Smooth muscle cell of the brain vasculature (primary cell): ENCODE data around the gene PDRG1.

Experiments used
- DNase-seq: peaks from one replicate; pipeline ENCODE4 v3.0.0-alpha.2; 2012; ENCODE audit warnings: low read depth, low spot score

Gene PDRG1

DNA sequence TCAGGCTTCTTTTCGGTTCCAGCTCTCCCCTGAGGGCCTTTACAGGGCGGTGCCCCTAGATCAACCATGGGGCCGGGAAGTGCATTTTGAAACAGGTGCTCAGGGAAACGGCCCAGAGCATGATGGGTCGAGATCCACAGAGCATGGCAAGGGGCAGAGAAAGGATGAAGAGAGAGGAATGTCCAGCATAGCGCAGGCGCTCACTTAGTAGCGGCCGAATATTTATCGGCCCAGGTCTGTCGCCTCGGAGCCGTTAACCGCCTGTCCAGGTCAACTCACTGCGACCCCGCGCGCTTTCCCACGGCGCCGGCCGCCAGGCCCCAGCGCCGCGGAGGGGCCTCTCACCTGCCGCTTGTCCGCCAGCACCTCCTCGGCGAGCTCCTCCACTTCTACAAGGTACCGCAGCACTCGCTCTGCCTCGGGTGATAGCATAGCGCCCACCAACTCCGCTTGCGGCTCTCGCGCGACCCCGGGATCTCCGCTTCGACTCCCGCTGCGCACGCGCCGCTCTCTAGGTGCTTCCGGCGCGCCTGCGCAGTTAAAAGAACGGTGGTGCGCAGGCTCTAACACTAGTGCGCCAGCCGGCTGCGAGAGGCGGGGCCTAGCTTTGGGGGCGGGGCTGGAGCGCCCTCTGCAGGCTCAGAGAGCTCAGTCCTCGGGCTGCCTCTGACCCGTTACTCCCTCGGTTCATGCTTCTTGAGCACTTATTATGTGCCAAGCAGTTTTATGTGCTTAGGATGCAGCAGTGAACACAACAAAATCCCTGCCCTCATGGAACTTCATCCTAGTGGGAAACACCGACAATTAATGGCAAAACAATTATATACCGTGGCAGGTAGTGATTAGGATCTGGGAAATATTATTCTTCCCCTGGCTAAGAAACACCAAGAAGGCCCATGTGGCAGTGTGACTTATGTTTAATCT lies at the start of gene PDRG1:
Gene PDRG1 (minus strand): TSS at position 517 of the 924 bp plus-strand sequence. CDS start 85 bp downstream, at position 432.
- peak; percentile 90 for DNase-seq

DNA sequence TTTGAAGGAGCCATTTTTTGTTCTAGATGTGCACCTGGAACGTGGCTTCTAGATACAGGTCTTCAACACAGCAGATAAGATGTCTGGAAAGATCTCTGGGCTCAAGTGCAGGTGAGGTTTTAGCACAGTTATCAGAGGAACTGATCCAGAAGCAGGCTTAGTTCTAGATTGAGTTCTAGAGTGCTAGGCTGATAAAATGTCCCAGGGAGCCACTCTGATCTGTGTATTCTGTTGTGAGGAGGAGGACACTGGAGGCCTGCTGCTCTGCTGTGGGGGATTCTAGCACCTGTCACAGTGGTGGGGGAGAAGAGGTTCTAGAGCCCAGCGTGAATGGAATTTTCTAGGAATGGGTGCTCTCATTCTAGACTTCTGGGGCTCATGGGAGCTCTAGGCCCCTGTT lies 46.4 kb upstream of the PDRG1 start:
- no peak for DNase-seq

GRCh38 chr20:31996996-31997395 lies 45.1 kb upstream of the PDRG1 start:
- no peak for DNase-seq

- DNase-seq: no peak
Measured at GRCh38 chr20:31992086-31992485, 40.2 kb upstream of the PDRG1 start.

GRCh38 chr20:31991339-31991705 lies 39.5 kb upstream of the PDRG1 start:
- no peak for DNase-seq

- no peak for DNase-seq
Measured at GRCh38 chr20:31990641-31991338, 38.9 kb upstream of the PDRG1 start.

- DNase-seq: no peak
Measured at GRCh38 chr20:31989030-31989645, 37.3 kb upstream of the PDRG1 start.

DNA sequence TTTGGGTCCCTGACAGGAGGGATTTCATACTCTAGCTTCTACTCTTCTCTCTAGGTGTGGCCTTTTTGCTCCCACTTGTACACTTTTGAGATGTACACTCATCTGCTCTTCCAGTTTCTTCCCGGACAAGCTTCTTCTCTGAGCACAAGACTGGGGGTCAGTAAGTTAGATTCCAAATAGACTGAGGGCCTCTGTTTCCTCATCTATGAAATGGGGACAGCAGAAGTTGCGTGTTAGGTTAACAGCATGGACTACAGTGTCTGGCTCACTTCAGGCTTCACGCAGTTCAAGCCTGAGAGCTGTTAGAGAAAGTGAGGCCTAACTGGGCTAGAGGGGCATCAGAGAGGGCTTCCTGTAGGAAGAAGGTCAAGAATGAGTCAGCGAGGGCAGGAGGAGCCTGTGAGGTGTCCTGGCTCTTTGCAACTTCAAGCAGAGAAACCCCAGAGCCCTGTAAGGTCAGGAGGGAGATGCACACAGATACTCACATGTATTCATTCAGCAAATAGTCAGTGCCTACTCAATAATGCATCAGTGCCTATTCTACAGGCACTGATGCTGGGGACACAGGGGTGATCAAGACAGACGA lies 36.7 kb upstream of the PDRG1 start:
- DNase-seq: no peak

DNA sequence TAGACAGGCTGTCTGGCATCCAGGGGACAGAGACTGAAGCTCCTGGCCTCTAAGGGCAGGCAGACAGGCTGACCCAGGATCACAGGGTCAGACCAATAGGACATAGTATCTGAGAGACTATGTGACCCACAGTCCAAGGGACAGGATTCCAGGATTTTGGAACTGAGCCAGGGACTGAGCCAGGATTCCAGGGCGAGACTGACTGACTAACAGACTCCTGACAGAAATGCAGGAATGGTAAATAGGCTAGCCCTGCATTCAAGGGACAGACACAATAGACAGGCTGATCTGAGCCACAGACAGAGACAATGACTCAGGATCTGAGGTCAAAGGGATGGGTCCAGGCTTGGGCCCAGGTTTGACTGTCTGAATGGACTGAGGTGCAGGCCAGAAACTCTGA lies 35.9 kb upstream of the PDRG1 start:
- DNase-seq: no peak

DNA sequence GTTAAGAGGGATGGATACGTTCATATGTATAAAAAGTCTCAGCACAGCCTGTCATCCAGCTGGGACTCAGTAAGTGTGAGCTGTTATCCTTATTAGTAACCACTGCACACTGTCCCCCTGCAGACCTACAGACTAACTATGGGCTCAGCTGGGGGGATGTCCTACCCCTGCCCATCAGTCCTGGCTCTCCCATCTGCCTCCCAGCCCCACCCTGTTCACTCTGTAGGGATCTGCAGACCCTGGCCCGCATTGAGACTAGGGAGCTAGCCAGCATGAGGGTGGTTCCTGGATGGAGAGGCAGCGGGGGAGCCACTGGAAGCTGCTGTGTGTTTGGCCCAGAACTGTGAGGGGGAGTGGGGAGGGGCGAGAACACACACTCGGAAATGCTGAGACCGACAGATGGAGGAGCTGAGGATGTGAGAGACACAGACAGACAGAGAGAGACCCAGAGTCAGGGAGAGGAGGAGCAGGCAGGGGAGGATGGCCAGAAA lies 33.2 kb upstream of the PDRG1 start:
- DNase-seq: no peak

DNA sequence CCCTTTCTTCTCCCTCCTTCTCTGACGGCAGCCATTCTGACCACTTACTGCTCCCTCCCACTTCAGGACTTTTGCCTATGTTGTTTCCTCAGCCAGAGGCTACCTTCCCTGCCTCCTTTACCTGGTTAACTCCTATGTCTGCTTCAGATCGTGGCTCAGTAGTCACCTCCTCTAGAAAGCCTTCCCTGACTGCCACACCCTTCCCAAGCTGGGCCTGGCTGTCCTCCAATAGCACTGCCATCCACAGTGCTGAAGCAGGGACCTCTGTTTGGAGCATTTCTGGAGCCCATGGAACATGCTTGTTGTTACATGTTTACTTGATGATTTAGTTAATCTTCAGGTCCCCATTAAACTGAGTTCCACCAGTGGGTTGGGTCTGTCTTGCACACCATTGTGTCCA lies 29.9 kb upstream of the PDRG1 start:
- DNase-seq: no peak

DNA sequence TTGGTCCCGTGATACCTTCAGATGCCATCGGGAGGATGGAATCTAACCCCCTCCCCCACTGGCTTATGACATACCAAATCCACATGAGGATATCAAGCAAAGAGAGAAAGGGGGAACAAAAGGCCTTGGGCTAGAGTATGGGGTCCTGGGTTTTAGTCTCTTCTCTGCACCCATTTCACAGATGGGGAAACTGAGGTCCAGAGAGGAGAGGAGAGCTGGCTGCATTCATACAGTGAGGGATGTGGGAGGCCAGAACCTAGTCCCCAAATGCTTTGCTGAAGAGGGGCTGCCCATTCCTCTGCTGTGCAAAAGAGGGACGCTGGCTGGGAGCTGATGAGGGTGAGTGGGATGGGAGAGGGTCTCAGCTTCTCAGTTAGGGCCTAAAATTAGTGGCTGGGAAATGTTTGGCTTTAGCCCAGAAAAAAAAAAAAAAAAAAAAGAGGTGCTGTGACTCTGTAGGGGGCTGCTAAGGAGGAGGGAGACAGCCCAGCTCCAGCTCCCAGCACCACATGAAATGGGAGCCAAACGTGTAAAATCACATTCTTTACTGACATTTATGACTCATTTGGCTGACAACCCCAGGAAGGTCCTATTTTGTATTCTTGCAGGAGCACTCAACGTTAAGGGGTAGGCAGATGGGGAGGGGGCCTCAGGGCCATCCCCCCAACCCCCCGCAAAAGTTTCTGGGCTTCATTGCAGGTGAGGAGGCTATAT lies 28.0 kb upstream of the PDRG1 start:
- no peak for DNase-seq

GRCh38 chr20:31977080-31977479 lies 25.2 kb upstream of the PDRG1 start:
- DNase-seq: no peak

DNA sequence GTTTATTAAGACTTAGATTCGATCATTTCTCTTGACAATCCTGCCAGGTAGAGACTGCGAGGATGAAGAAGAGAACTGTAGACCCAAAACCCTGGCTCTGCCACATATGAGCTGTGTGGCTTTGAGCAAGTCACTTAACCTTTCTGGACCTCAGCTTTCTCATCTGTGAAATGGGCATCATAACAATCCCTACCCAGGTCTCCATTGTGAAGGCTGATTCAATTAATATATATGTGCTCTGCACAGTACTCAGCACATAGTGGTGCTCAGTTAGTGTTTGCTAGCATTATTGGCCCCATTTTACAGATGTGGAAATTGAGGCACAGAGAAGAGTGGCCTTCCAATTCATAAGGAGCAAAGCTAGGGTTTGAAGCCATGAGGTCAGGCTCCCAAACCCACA lies 24.0 kb upstream of the PDRG1 start:
- DNase-seq: no peak

GRCh38 chr20:31974951-31975487 lies 23.2 kb upstream of the PDRG1 start:
- no peak for DNase-seq

DNA sequence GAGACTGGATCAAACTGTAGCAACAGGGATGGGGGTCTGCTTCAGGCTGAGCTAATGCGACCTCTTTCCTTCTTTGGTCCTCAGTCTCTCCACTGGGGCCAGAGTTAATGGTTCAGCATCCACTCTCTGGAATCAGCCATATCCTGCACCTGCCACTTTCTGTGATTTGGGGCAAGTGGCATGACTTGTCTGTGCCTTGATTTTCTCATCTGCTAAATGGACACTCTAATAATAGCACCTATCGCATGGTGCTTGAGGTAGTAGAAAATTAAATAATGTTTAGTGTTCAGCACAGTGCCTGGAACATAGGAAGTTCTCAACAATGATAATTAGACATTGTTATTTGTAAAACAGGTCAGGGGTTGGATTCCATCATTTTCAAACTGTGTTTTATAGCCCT lies 22.4 kb upstream of the PDRG1 start:
- DNase-seq: no peak

DNA sequence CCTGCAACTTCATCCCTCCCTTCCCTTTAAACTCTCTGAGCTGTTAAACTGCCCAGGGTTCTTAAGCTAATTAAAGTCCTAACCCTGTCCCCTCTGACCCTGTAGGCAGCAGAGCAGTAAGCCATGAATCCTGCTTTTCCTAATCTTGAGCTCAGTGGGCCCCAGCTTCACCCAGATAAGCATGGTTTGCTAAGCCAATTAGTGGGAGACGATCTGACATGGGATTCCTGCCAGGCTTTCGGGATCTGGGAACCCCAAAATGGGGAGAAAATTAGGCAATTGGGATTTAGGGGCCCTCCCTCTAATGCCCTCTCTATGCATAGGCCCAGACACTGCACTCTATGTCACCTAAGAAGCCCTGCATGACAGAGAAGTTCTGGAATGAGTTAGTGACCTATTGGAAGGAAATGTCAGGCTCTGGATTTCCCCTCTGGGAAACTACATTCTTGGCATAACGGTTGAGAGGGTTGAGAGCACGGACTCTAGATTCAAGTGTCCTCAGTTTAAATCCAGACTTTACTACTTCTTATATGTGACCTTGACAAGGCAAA lies 20.7 kb upstream of the PDRG1 start:
- DNase-seq: no peak

DNA sequence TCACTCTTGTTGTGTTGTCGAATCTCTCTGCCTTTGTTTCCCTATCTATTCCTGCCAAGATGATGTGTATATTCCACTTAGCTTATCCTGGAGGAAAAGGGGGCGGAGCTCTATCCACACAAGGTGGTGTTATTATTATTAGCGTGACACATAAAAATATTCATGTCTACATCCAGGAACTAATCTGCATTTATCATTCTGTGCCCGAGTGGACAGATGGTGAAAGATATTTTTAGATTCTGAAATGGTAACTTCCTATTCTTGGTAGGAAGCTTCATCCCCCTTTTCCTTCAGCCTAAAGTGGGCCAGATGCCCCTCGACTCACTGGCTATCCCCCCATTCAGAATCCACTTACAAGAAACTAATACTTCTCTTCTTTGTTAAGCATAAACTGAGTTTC lies 18.1 kb upstream of the PDRG1 start:
- DNase-seq: no peak

- no peak for DNase-seq
Measured at GRCh38 chr20:31968291-31969126, 16.7 kb upstream of the PDRG1 start.

GRCh38 chr20:31967830-31968249 lies 16.0 kb upstream of the PDRG1 start, which contains the start of gene XKR7:
Gene XKR7, plus strand, starts transcription at chr20:31968151. Its CDS starts 25 bp downstream, at chr20:31968176.
- DNase-seq: no peak
